ENCODE measurements around the gene SMG6.

The SMG6 gene

GRCh38 chr17:2047590-2047989, 256.0 kb downstream of the SMG6 start:
- DNase-seq (ENCODE audit: low read depth) = no peak

- DNase-seq (ENCODE audit: low read depth) = no peak
Observed at GRCh38 chr17:2044263-2044894, 259.2 kb downstream of the SMG6 start.

- DNase-seq (ENCODE audit: low read depth) = no peak
Observed at GRCh38 chr17:2043785-2044184, 259.8 kb downstream of the SMG6 start.

DNA sequence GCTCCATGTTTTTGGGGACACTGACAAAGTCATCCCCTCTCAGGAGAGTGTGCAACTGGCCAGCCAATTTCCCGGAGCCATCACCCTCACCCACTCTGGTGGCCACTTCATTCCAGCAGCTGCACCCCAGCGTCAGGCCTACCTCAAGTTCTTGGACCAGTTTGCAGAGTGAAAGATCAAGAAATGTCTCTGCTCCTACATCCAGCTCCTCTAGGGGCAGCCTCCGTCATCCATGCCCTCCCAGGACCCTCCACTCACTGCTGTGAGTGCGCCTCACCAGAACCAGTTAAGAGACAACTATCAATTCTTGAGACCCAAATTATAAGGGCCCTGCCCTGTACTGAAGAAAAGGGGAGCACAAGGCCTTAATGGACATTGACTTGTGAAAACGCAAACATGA, 260.7 kb downstream of the SMG6 start:
- DNase-seq (ENCODE audit: low read depth) = no peak

DNA sequence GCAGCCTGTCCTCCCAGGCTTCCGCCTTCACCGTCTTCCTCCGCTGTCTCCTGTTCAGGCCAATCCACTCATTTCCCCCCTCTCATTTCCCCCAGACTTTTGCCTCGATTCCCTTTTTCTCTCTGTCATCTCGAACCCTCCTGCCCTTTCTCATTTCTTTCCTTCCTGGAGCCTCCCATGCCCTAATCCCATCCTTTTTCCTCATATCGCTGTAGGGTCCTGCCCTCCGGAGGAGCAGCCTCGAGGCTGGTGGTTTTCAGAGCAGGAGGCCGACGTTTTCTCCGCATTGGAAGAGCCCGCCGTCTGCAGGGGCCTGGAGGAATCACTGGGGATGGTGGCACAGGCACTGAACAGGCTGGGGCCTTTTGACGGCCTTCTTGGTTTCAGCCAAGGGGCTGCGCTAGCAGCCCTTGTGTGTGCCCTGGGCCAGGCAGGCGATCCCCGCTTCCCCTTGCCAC, 261.2 kb downstream of the SMG6 start:
- no peak for DNase-seq (ENCODE audit: low read depth)

DNA sequence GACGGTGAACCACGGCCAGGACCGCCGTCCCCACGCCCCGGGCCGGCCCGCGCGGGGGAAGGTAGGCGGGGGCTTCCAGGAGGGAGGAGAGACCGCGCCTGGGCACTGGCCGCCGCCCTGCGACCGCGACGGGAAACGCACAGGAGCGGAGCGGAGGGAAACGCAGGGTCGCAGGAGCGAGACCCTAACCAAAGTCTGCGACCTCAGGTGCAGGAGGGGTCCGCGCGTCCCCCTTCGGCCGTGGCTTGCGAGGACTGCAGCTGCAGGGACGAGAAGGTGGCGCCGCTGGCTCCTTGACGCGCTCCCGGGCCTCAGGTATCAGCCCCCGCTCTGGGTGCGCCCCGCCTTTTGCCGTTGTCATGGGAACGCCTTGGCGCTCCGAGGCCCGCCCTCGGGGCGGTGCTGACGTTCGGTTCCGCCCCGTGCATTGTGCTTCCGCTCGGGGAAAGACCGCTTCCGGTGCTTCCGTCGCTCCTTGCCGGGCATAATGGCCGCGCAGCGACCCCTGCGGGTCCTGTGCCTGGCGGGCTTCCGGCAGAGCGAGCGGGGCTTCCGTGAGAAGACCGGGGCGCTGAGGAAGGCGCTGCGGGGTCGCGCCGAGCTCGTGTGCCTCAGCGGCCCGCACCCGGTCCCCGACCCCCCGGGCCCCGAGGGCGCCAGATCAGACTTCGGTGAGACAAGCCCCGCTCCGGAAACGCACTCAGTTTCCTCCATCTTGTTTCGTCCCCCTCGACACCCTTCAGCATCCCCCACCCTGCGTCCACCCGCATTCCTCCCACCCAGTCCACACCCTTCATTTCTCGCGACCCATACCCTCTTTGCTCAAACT, 261.8 kb downstream of the SMG6 start, which contains the start of gene OVCA2:
Gene OVCA2, plus strand, starts transcription at position 462 of the 829 bp plus-strand sequence. Its CDS starts 26 bp downstream, at position 488.
- DNase-seq (ENCODE audit: low read depth) = peak; percentile 96

- no peak for DNase-seq (ENCODE audit: low read depth)
Observed at GRCh38 chr17:2040942-2041560, 262.5 kb downstream of the SMG6 start.

DNA sequence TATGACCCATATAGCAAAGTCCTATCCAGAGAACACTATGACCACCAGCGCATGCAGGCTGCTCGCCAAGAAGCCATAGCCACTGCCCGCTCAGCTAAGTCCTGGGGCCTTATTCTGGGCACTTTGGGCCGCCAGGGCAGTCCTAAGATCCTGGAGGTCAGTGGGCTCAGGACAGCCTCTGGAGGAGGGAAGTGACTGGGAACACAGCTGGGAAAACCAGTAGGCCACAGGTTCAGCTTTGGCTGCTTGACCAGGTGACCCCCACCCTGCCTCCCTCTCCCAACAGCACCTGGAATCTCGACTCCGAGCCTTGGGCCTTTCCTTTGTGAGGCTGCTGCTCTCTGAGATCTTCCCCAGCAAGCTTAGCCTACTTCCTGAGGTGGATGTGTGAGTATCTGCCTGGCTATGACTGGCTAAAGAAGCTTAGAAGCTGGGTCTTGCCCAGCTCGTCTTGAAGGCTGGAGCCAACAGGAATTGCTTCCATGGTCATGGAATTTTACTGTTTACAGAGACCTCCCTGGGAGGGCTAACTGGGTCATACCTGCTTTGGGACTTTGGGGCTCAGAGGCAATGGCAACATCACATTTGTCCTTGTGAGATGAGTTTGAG, 263.3 kb downstream of the SMG6 start:
- no peak for DNase-seq (ENCODE audit: low read depth)

GRCh38 chr17:2037155-2037554, 266.4 kb downstream of the SMG6 start:
- DNase-seq (ENCODE audit: low read depth) = no peak

DNA sequence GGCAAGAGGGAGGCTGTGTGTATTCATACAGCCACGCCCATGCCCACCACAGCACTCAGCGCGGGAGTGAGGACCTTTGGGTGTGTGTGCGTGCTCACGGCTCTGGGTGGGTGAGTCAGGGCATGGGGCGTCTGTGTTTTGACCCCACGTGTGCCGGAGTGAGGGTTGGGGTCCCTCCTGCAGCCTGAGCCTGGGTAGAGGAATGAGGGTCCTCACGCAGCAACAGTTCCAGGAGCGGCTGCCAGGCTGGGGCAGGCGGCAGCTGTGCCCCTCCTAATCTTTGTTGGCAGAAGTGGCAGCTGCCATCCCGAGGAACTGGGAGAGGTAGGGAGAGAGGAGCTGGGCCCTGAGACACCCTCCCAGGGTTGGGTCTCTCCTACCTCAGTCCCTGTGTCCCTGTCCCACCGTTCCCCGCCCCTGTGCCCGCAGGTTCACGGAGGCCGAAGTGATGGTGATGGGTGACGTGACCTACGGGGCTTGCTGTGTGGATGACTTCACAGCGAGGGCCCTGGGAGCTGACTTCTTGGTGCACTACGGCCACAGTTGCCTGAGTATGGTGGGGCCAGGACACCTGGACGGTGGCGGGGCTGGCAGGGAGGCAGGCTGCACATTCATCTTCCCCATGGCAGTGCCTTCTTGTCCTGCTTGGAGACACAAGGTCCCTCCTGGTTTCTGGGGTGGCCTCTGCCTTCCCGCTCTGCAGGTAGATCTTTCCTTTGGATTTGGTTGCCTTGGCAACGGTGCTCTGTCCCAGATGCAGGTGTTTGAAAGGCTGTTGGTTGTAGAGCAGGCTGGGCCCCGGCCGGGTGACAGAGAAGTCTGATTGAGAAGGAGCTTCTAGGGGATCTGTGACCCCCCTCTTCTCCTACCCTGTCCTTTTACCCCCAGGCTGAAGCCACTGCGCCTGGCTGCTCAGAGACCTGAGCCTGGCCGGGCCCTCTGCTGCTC, 267.8 kb downstream of the SMG6 start:
- DNase-seq (ENCODE audit: low read depth) = no peak

GRCh38 chr17:2034806-2035540, 268.6 kb downstream of the SMG6 start:
- no peak for DNase-seq (ENCODE audit: low read depth)

DNA sequence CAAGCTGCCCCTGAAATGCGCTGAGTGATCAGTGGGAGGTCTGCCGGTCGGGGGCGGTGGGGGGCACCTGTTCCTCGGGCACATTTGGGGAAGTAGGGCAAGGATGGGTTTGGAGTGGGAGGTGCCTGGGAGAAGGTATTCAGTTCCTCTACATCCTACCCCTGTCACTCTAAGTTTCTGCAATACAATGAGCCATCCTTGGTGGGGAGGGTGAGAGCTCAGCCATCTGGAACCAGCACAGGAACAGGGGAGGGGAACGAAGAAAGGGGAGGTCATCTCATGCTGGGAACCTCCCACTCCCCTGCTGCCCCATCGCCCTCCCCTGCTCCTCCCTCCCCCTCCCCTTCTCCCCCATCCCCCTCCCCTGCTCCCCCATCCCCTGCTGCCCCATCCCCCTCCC, 269.4 kb downstream of the SMG6 start:
- DNase-seq (ENCODE audit: low read depth) = no peak

DNA sequence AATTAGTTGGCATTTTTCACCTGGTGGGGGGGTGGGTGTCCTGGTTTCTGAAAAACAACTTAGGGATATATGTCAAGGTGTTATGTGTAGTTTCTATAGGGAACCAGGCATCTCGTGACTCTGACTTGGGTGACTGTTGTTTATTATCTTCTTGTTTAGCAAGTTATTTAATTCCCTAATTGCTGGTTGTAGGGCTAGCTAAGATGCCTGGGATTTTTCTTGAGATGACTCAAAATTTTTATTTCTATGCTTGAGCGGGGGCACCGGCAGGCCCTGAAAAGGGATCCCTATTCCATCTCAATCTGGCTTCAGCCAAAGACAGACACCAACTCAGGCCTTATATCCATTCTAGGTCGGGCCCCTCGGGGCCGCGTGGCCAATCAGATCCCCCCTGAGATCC, 270.4 kb downstream of the SMG6 start:
- DNase-seq (ENCODE audit: low read depth) = no peak

DNA sequence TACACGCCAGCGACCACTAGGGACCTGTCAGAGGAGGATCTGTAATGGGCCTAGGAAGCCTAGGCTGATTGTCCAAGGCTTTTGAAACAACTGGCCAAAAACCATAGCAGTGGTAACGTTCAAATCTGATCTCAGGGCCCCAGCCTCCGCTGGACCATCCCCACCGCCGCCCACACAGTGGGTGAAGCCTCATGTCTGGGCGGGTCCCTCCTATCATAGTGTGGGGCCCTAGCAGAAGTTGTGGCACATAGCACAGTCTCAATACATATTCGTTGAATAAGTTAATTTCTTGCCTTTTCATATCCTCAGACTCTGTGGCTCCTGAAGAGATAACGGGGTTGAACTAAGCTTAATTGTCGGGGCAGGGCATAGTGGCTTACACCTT, 272.8 kb downstream of the SMG6 start:
- no peak for DNase-seq (ENCODE audit: low read depth)

- DNase-seq (ENCODE audit: low read depth) = peak; percentile 83
Observed at GRCh38 chr17:2029911-2030778, 273.4 kb downstream of the SMG6 start, which contains the start of gene DPH1. Gene DPH1, plus strand, starts transcription at chr17:2030153. Its CDS starts 17 bp downstream, at chr17:2030170.

GRCh38 chr17:2028737-2029136, 274.8 kb downstream of the SMG6 start:
- no peak for DNase-seq (ENCODE audit: low read depth)

GRCh38 chr17:2028234-2028614, 275.4 kb downstream of the SMG6 start:
- no peak for DNase-seq (ENCODE audit: low read depth)

- no peak for DNase-seq (ENCODE audit: low read depth)
Observed at GRCh38 chr17:2027528-2028233, 275.9 kb downstream of the SMG6 start.
